Small intestine (tissue), 7 donors: ENCODE data around the gene CD81. TPM values are rescaled to one million over a fixed set of nuclear protein-coding genes. Genes with fewer than 3 reads are reported as not detected.
"Not testable (repeated sequence)": the region's sequence is repeated elsewhere in the genome, so short reads cannot be mapped to it uniquely, and the experiment has no call there.

Source experiments
- DNase-seq, 2 donors: peaks; one replicate each; pipeline versions ENCODE4 v3.0.0 to v3.0.0-alpha.2; 2013
- FAIRE-seq: peaks from 2 replicates; lab custom pipeline; 2012; peaks lifted over from hg19 to GRCh38; lab: Jason Lieb, UNC
- H3K27ac ChIP-seq, 3 donors: one replicate each; pipeline ENCODE4 v1.5.1; 2013; ENCODE audit warnings: low read length in 2 of 3, mild to moderate bottlenecking in 2 of 3, control low read depth in 1 of 3, inconsistent platforms in 1 of 3, low read depth in 1 of 3, moderate library complexity in 1 of 3
- H3K27me3 ChIP-seq, 3 donors: one replicate each; pipeline ENCODE4 v1.6.1; 2013; ENCODE audit warnings: low read length in 3 of 3, inconsistent platforms in 1 of 3; ENCODE audit not compliant: control insufficient read depth in 3 of 3, insufficient read depth in 3 of 3
- H3K36me3 ChIP-seq, 3 donors: one replicate each; pipeline ENCODE4 v1.6.1; 2013; ENCODE audit warnings: low read length in 3 of 3, inconsistent platforms in 1 of 3, low read depth in 1 of 3, mild to moderate bottlenecking in 1 of 3, moderate library complexity in 1 of 3; ENCODE audit not compliant: control insufficient read depth in 3 of 3, insufficient read depth in 2 of 3
- H3K4me1 ChIP-seq, 3 donors: one replicate each; pipeline ENCODE4 v1.6.1; 2013; ENCODE audit warnings: low read length in 2 of 3, inconsistent platforms in 1 of 3, low read depth in 1 of 3, mild to moderate bottlenecking in 1 of 3, moderate library complexity in 1 of 3; ENCODE audit not compliant: control insufficient read depth in 3 of 3, insufficient read depth in 2 of 3
- H3K4me3 ChIP-seq, 3 donors: one replicate each; pipeline ENCODE4 v1.5.1; 2013; ENCODE audit warnings: low read length in 3 of 3, control low read depth in 1 of 3, inconsistent platforms in 1 of 3, low read depth in 1 of 3, mild to moderate bottlenecking in 1 of 3, moderate library complexity in 1 of 3
- H3K9me3 ChIP-seq, 2 donors: one replicate each; pipeline ENCODE4 v1.6.1; 2013; ENCODE audit warnings: low read depth in 1 of 2, low read length in 1 of 2; ENCODE audit not compliant: control insufficient read depth in 2 of 2, insufficient read depth in 1 of 2
- WGBS, 3 donors: extraction: QIAGEN DNeasy Blood & Tissue Kit; methylation state at CpG; one replicate each; pipeline ENCODE4 v1.1.7; 2013; 5-methylcytosine and 5-hydroxymethylcytosine counted together
- polyA plus RNA-seq, 4 donors: library from polyadenylated mRNA; stranded (reverse) in 3 of 4; unstranded in 1 of 4; fragments of 200-250 nt in 3 of 4; fragments of 120-200 nt in 1 of 4; gene quantifications; one replicate each; pipeline versions ENCODE4 v1.2.1 to v1.2.3, GENCODE V29; 2013
- donor health status: healthy with polysubstance abuse.
- donor health status: control.
- donor health status: control.
- donor health status: Bipolar disorder and iron deficiency.
- donor health status: healthy.

Gene CD81
- polyA plus RNA-seq, 4 donors = 11.0 to 285 (median 134) TPM

DNA sequence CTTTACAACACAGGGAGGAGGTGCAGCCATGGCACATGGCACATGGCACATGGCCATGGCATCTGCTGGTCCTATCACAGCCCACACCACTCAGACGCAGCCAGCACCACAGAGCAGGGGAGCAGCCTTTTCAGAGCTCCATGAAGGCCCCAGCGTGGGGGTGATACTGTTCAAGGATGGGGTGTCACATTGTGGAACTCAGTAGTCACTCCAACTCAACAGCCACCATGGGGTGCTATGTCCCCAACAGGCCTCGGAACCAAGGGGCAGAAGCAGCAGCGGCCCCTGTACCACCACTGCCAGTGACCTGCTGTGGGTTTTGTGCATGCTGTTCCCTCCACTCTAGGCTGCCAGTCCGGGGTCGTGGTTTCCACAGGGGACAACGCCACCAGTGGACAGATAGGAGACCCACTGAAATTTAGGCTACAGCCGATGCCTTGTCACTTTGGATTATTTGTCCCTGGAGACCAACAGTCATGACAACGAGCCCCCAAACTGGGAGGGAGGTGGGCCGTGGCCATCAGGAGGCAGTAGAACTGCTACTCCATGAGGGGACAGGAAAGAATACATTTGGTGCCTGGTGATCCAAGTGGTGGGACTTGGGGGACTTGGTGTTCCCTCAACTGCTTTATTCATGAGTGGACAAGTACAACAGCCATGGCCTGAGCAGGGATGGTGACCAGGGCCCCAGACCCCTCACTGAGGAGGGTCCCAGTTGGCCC is 30.4 kb upstream of the CD81 start:
- WGBS, 3 donors = 80 to 85% (median 80%) methylated on average over 10 of the region's 10 CpGs
- Histone ChIP-seq H3K36me3 (no peaks in the 10 kb centered on the region), H3K4me3 (no peak overlapping the region), H3K27ac (peak overlapping the region in 1 of 3 donors; percentile 52), H3K4me1 (no peaks in the 10 kb centered on the region), H3K27me3 (peaks cover 0 to 4% (median 0%) of the 10 kb centered on the region in 3 donors), H3K9me3 (peaks cover 0 to 26% of the 10 kb centered on the region in 2 donors)
- DNase-seq (no peak), FAIRE-seq (no peak)

DNA sequence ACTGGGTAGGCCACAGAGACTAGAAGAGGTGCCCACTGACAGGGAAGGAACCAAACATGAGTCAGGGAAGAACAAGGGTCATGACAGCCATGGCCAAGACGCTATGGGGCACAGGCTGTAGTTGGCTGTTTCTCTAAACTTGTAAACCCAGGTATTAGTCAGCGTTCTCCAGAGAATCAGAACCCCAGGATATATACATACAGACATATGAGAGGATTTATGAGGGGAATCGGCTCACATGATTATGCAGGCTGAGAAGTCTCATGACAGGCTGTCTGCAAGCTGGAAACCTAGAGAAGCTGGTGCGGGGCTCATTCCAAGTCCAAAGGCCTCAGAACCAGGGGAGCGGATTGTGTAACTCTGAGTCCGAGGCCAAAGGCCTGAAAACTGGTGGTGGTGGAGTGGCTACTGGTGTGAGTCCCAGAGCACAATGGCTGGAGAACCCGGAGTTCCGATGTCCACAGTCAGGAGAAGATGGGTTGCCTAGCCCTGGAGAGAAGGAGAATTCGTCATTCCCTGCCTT is 29.7 kb upstream of the CD81 start:
- 74 to 89% (median 75%) methylated on average over 9 of the region's 9 CpGs for WGBS, 3 donors
- H3K9me3 ChIP-seq = peaks cover 0 to 26% of the 10 kb centered on the region in 2 donors
- FAIRE-seq (no peak), DNase-seq (peak in 1 of 2 donors; percentile 54)
- no peaks in the 10 kb centered on the region for H3K36me3 ChIP-seq
- H3K4me3 ChIP-seq = no peak overlapping the region
- H3K27ac ChIP-seq = peak overlapping the region in 1 of 3 donors; percentile 52
- no peaks in the 10 kb centered on the region for H3K4me1 ChIP-seq
- peaks cover 0 to 4% (median 0%) of the 10 kb centered on the region in 3 donors for H3K27me3 ChIP-seq

DNA sequence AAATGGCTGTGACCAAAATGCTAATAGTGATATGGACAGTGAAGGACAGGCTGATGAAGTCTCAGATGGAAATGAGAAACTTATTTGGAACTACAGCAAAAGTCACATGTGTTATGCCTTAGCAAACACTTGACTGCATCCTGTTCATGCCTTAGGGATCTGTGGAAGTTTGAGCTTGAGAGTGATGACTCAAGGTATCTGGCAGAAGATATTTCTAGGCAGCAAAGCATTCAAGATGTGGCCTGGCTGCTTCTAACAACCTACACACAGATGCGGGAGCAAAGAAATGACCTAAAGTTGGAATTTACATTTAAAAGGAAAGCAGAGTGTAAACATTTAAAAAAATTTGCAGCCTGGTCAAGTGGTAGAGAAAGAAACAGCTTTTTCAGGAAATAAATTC is 28.1 kb upstream of the CD81 start:
- FAIRE-seq (no peak), DNase-seq (no peak)
- no peak overlapping the region for H3K4me3 ChIP-seq
- 88 to 94% (median 92%) methylated on average over 1 of the region's 1 CpG for WGBS, 3 donors
- H3K27me3 ChIP-seq = peaks cover 0 to 4% (median 0%) of the 10 kb centered on the region in 3 donors
- H3K9me3 ChIP-seq = peaks cover 0 to 26% of the 10 kb centered on the region in 2 donors
- no peak overlapping the region for H3K27ac ChIP-seq
- H3K4me1 ChIP-seq = no peaks in the 10 kb centered on the region
- no peaks in the 10 kb centered on the region for H3K36me3 ChIP-seq

DNA sequence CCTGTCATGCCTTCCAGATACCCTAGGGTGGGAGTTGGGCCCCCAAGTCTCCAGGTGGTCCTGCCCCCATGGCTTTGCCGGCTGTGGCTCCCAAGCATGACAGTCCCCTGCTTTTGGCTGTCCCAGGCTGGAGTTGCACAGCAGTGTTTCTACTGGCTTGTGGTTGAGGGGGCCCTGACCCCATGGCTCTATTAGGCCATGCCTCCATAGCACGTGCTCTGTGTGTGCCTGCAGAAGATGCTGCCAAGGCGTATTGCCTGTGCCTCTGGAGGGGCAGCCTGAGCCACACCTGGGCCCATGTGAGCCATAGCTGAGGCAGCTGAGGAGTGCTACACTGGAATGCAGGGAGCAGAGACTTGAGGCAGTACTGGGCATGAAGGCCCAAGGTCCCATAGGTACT is 25.4 kb upstream of the CD81 start:
- no peaks in the 10 kb centered on the region for H3K36me3 ChIP-seq
- WGBS, 3 donors = 51 to 79% (median 58%) methylated on average over 3 of the region's 3 CpGs
- H3K27me3 ChIP-seq = peaks cover 0 to 4% (median 0%) of the 10 kb centered on the region in 3 donors
- peaks cover 0 to 25% of the 10 kb centered on the region in 2 donors for H3K9me3 ChIP-seq
- no peak overlapping the region for H3K4me3 ChIP-seq
- H3K27ac ChIP-seq = no peak overlapping the region
- no peak for DNase-seq
- no peaks in the 10 kb centered on the region for H3K4me1 ChIP-seq
- FAIRE-seq = no peak

DNA sequence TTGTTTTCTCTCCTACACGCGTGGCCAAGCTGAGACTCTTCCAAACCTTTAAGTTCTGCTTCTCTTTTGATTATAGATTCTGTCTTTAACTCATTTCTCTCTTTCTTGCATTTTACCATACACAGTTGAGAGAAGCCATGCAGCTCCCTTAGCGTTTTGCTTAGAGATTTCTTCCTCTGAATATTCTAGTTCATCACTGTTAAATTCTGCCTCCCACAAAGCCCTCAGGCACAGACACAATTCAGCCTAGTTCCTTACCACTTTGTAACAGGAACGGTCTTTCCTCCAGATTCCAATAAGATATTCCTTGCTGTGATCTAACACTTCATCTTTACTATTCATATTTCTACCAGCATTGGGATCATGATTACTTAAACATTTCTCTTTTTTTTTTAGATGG is 24.7 kb upstream of the CD81 start:
- H3K36me3 ChIP-seq = no peaks in the 10 kb centered on the region
- no peak for DNase-seq
- no peak overlapping the region for H3K4me3 ChIP-seq
- H3K27me3 ChIP-seq = peaks cover 0 to 4% (median 0%) of the 10 kb centered on the region in 3 donors
- peaks cover 0 to 19% of the 10 kb centered on the region in 2 donors for H3K9me3 ChIP-seq
- no peak overlapping the region for H3K27ac ChIP-seq
- no peak for FAIRE-seq
- H3K4me1 ChIP-seq = no peaks in the 10 kb centered on the region
- WGBS, 3 donors = 45 to 73% (median 60%) methylated on average over 4 of the region's 4 CpGs

DNA sequence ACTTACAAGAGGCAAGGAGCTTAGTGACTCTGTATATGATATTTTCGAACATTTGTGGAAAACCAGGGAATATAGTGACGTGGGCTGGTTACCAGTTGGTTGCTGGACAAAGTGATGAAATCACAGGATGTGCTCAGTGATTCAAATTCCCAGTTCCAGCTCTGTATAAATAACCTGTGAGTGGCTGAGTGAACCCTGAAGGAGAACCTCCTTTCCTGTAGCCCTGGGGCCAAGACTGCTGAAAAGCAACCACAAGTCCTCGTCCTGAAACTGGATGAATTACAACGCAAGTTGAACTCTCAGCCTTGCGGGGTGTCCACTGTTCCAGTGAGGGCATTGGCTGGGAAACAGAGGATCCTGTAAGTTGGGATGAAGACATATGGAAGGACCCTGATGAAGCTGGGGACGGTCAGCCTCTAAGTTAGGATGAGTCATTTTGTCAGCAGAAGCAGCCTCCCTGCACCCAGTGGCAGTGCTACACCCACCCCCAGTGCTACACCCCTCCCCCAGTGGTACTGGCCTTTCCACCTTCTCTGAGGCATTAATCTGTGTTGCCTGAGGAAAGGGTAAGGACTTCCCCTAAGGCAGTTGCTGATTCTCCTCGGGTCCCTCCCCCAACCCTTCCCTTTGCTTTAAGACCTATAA is 22.0 kb upstream of the CD81 start:
- FAIRE-seq = no peak
- Histone ChIP-seq H3K27ac (no peak overlapping the region), H3K36me3 (no peaks in the 10 kb centered on the region), H3K9me3 (no peaks in the 10 kb centered on the region), H3K27me3 (no peaks in the 10 kb centered on the region), H3K4me3 (no peak overlapping the region), H3K4me1 (no peaks in the 10 kb centered on the region)
- no peak for DNase-seq
- 68 to 76% (median 74%) methylated on average over 7 of the region's 7 CpGs for WGBS, 3 donors

DNA sequence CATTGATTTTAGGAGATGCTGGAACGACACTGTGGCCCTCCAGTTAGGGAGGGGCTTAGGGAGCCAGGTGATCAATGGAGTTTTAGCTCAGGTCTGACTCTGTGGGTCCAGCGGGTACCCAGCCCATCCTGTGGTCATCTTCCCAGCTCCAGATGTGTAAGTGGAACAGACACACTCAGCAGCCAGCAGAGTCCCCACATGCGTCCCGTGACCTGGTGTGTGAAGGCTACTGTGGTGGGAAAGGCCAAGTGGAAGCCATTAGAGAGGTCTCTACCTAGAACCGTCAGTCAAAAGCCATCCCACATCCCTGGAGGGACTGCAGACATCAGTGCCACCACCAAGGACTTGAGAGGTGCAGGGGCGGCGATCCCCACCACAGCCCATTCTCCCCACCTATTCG is 19.9 kb upstream of the CD81 start:
- Histone ChIP-seq H3K4me1 (no peaks in the 10 kb centered on the region), H3K9me3 (no peaks in the 10 kb centered on the region), H3K36me3 (no peaks in the 10 kb centered on the region), H3K4me3 (no peak overlapping the region), H3K27ac (no peak overlapping the region), H3K27me3 (no peaks in the 10 kb centered on the region)
- FAIRE-seq (no peak), DNase-seq (no peak)
- WGBS, 3 donors = 64 to 80% (median 74%) methylated on average over 8 of the region's 8 CpGs

DNA sequence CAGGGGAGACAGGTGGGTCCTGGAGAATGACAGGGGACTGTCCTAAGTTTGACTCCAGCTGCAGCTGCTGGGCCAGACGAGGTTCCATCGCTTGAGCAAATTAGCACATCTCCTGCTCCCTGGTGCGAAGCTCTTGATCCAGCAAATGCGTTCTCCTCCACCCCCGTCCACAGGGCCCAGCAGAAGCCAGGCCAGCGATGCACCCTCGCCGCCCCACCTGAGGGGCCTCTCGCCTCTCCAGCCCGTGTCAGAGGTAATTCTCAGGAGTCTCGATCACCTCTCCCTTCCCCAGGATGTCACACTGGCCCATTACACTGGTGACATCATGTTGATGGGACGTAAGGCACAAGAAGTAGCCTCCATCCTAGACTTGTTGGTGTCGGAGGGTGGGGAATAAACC is 19.5 kb upstream of the CD81 start:
- not testable (repeated sequence) for FAIRE-seq, H3K4me3 ChIP-seq, H3K36me3 ChIP-seq, DNase-seq, H3K9me3 ChIP-seq, H3K27ac ChIP-seq, H3K4me1 ChIP-seq, H3K27me3 ChIP-seq
- WGBS, 3 donors = 91 to 94% (median 92%) methylated on average over 12 to 13 of the region's 13 CpGs
